Astrocyte (in vitro differentiated cells and primary cell): ENCODE data around the gene GMDS.

Source experiments
- CTCF ChIP-seq: IDR thresholded peaks from 2 replicates; pipeline ENCODE4 v1.5.1; 2011; ENCODE audit warnings: low read depth, mild to moderate bottlenecking, inconsistent platforms, low read length, moderate library complexity; ENCODE audit not compliant: insufficient read depth
- EZH2 ChIP-seq: IDR thresholded peaks from 2 replicates; pipeline ENCODE4 v1.6.1; 2012; ENCODE audit warnings: mild to moderate bottlenecking, low read length, inconsistent platforms; ENCODE audit not compliant: insufficient read depth

- TF ChIP-seq CTCF: no peak
- TF ChIP-seq EZH2: no peak
Measured at GRCh38 chr6:2029130-2029794, 216.1 kb downstream of the GMDS start.
